ENCODE data around the gene METTL9. TPM values are rescaled to one million over a fixed set of nuclear protein-coding genes. Genes with fewer than 3 reads are reported as not detected.

Gene METTL9
- total and polyA plus RNA-seq, 2 of the 13 experiments (the other 11 are each of a cell fraction or from before 2014, with no cell fraction given), result 123 to 204 TPM

DNA sequence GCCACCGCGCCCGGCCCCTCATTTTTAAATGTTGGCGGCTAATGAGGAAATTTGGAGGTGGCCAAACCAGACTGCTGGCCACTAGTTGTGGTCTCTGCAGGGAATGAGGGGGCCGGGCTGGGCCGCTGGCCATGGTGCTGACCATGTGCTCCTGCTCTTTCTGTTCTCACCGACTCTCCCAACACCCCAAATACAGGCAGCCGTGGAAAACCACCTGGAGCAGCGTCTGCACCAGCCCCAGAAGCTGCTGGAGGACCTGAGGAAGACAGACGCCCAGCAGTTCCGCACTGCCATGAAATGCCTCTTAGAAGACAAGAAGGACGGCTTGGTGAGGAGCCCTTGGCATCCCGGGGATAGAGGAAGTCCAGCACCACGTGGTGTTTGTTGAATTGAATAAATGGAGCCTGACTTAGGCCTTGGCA, 85.7 kb downstream of the METTL9 start (continued):
- TF ChIP-seq NCOA1 (CRISPR knock-in tag; IDR thresholded peaks at IDR 0.05) (no peak), NFE2 (CRISPR knock-in tag; IDR thresholded peaks at IDR 0.05) (no peak), TEAD3 (CRISPR knock-in tag; optimal IDR thresholded peaks at IDR 0.05; ENCODE audit: borderline replicate concordance) (peak; percentile 11), NCOR1 (IDR thresholded peaks at IDR 0.05; ENCODE audit: borderline replicate concordance, low read length) (no peak), KAT7 (CRISPR knock-in tag; IDR thresholded peaks at IDR 0.05; ENCODE audit: borderline replicate concordance) (no peak), TMF1 (CRISPR knock-in tag; IDR thresholded peaks at IDR 0.05; ENCODE audit: low read depth) (no peak), KLF11 (CRISPR knock-in tag; IDR thresholded peaks at IDR 0.05) (0 out of 2 replicates have a peak, but pooled peaks have one; percentile 74), ZNF121 (CRISPR knock-in tag; IDR thresholded peaks at IDR 0.05) (no peak), JUND (CRISPR knock-in tag; IDR thresholded peaks at IDR 0.05) (no peak), ELF4 (CRISPR knock-in tag; IDR thresholded peaks at IDR 0.05; ENCODE audit: borderline replicate concordance) (no peak), SMAD9 (CRISPR knock-in tag; IDR thresholded peaks at IDR 0.05) (no peak; the same call in 1 of the 2 replicates), MATR3 (CRISPR knock-in tag; IDR thresholded peaks at IDR 0.05) (no peak), SP5 (CRISPR knock-in tag; IDR thresholded peaks at IDR 0.05; ENCODE audit: borderline replicate concordance, low read depth) (no peak), XRCC5 (optimal IDR thresholded peaks at IDR 0.05; ENCODE audit: low read length) (no peak), ZBTB21 (CRISPR knock-in tag; IDR thresholded peaks at IDR 0.05) (no peak), SMAD3 (CRISPR knock-in tag; IDR thresholded peaks at IDR 0.05) (peak; percentile 73; the same call in 1 of the 2 replicates)
- TF ChIP-seq, protein P1, sequence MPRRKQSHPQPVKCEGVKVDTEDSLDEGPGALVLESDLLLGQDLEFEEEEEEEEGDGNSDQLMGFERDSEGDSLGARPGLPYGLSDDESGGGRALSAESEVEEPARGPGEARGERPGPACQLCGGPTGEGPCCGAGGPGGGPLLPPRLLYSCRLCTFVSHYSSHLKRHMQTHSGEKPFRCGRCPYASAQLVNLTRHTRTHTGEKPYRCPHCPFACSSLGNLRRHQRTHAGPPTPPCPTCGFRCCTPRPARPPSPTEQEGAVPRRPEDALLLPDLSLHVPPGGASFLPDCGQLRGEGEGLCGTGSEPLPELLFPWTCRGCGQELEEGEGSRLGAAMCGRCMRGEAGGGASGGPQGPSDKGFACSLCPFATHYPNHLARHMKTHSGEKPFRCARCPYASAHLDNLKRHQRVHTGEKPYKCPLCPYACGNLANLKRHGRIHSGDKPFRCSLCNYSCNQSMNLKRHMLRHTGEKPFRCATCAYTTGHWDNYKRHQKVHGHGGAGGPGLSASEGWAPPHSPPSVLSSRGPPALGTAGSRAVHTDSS (CRISPR knock-in tag; conservative IDR thresholded peaks at IDR 0.05), result no peak
- TF ChIP-seq, protein P2, sequence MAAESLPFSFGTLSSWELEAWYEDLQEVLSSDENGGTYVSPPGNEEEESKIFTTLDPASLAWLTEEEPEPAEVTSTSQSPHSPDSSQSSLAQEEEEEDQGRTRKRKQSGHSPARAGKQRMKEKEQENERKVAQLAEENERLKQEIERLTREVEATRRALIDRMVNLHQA (CRISPR knock-in tag; IDR thresholded peaks at IDR 0.05), result no peak
- TF ChIP-seq, protein P3, sequence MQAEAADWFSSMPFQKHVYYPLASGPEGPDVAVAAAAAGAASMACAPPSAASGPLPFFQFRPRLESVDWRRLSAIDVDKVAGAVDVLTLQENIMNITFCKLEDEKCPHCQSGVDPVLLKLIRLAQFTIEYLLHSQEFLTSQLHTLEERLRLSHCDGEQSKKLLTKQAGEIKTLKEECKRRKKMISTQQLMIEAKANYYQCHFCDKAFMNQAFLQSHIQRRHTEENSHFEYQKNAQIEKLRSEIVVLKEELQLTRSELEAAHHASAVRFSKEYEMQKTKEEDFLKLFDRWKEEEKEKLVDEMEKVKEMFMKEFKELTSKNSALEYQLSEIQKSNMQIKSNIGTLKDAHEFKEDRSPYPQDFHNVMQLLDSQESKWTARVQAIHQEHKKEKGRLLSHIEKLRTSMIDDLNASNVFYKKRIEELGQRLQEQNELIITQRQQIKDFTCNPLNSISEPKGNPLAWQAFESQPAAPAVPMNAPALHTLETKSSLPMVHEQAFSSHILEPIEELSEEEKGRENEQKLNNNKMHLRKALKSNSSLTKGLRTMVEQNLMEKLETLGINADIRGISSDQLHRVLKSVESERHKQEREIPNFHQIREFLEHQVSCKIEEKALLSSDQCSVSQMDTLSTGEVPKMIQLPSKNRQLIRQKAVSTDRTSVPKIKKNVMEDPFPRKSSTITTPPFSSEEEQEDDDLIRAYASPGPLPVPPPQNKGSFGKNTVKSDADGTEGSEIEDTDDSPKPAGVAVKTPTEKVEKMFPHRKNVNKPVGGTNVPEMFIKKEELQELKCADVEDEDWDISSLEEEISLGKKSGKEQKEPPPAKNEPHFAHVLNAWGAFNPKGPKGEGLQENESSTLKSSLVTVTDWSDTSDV (CRISPR knock-in tag; IDR thresholded peaks at IDR 0.05), result no peak
- TF ChIP-seq, protein P4, sequence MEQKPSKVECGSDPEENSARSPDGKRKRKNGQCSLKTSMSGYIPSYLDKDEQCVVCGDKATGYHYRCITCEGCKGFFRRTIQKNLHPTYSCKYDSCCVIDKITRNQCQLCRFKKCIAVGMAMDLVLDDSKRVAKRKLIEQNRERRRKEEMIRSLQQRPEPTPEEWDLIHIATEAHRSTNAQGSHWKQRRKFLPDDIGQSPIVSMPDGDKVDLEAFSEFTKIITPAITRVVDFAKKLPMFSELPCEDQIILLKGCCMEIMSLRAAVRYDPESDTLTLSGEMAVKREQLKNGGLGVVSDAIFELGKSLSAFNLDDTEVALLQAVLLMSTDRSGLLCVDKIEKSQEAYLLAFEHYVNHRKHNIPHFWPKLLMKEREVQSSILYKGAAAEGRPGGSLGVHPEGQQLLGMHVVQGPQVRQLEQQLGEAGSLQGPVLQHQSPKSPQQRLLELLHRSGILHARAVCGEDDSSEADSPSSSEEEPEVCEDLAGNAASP (CRISPR knock-in tag; IDR thresholded peaks at IDR 0.05; ENCODE audit: borderline replicate concordance), result 0 out of 2 replicates have a peak, but pooled peaks have one; percentile 16
- TF ChIP-seq, protein P5, sequence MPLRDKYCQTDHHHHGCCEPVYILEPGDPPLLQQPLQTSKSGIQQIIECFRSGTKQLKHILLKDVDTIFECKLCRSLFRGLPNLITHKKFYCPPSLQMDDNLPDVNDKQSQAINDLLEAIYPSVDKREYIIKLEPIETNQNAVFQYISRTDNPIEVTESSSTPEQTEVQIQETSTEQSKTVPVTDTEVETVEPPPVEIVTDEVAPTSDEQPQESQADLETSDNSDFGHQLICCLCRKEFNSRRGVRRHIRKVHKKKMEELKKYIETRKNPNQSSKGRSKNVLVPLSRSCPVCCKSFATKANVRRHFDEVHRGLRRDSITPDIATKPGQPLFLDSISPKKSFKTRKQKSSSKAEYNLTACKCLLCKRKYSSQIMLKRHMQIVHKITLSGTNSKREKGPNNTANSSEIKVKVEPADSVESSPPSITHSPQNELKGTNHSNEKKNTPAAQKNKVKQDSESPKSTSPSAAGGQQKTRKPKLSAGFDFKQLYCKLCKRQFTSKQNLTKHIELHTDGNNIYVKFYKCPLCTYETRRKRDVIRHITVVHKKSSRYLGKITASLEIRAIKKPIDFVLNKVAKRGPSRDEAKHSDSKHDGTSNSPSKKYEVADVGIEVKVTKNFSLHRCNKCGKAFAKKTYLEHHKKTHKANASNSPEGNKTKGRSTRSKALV (CRISPR knock-in tag; IDR thresholded peaks at IDR 0.05), result no peak
- TF ChIP-seq, protein P6, sequence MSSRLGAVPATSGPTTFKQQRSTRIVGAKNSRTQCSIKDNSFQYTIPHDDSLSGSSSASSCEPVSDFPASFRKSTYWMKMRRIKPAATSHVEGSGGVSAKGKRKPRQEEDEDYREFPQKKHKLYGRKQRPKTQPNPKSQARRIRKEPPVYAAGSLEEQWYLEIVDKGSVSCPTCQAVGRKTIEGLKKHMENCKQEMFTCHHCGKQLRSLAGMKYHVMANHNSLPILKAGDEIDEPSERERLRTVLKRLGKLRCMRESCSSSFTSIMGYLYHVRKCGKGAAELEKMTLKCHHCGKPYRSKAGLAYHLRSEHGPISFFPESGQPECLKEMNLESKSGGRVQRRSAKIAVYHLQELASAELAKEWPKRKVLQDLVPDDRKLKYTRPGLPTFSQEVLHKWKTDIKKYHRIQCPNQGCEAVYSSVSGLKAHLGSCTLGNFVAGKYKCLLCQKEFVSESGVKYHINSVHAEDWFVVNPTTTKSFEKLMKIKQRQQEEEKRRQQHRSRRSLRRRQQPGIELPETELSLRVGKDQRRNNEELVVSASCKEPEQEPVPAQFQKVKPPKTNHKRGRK (CRISPR knock-in tag; IDR thresholded peaks at IDR 0.05), result no peak

Measured in HepG2 (cell line).